GM12864 (cell line): ENCODE results near the gene LINS1.

Experiments
- DNase-seq: peaks from one replicate; pipeline ENCODE4 v3.0.0-alpha.2; 2011; ENCODE audit warnings: low read depth
- H3K4me3 ChIP-seq: 2 replicates; pipeline ENCODE4 v1.5.1; 2011; ENCODE audit warnings: mild to moderate bottlenecking, low read depth, low read length, control low read depth
- TF ChIP-seq, protein P1 (sequence below): IDR thresholded peaks from 2 replicates; pipeline ENCODE4 v1.5.1; 2011; ENCODE audit warnings: low read depth, mild to moderate bottlenecking, moderate library complexity, low read length, control low read depth, inconsistent platforms; ENCODE audit errors: missing control alignments

Gene LINS1

DNA sequence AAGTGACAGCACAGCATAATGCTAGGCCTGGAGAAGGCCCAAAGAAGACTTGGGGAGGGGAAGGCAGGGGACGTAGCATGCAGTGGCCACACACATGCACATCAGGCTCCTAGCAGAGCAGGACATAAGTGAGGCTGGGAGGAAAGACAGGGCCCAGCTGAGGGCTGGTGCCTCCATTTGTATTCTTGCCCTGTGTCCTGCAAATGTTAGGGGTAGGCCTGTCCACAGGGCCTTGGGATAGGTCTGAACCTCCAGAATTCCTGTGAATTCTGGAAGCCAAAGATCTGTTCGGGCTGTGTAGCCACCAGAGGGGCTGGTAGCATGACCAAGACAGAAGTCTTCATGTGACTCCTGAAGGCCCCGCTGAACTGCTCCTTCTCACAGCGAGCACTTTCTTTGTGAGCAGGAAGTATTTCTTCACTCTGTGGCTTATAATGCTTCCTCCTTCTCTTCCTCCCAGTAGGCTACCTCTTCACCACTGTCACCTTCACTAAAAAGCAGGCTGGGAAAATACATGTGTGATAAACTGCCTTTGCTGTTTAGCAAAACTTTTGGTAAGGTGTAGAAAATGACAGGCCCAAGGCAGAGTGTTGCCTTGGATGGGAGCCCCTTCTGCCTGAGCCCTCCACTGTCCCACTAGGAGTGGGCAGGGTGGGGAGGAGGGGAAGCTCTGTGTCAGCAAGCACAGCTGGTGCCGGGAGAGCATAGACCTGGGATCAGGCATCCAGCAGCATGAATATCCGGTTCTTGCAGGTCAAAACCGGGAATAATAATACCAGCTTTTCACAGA is 81.7 kb downstream of the LINS1 start:
- H3K4me3 ChIP-seq = no peak overlapping the region
- DNase-seq = no peak
- TF ChIP-seq, protein P1, sequence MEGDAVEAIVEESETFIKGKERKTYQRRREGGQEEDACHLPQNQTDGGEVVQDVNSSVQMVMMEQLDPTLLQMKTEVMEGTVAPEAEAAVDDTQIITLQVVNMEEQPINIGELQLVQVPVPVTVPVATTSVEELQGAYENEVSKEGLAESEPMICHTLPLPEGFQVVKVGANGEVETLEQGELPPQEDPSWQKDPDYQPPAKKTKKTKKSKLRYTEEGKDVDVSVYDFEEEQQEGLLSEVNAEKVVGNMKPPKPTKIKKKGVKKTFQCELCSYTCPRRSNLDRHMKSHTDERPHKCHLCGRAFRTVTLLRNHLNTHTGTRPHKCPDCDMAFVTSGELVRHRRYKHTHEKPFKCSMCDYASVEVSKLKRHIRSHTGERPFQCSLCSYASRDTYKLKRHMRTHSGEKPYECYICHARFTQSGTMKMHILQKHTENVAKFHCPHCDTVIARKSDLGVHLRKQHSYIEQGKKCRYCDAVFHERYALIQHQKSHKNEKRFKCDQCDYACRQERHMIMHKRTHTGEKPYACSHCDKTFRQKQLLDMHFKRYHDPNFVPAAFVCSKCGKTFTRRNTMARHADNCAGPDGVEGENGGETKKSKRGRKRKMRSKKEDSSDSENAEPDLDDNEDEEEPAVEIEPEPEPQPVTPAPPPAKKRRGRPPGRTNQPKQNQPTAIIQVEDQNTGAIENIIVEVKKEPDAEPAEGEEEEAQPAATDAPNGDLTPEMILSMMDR = no peak

DNA sequence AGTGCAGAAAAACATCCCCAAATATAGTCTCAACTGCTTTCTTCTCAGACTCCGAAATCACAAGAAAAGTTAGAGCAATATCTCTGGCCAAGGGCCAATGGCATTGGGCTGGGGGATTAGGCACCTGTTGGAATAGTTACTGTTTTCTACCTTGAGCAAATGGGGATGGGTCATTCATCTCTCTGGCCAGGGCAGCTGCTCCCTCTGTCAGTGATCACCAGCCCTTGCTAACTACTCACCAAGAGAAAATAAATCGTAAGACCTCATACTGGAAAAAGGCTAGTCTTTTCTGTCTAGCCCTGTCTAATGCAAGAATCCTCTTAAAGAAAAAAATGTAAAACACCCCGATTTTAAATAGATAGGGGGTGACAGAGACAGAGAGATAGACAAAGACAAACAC is 84.1 kb downstream of the LINS1 start:
- no peak for DNase-seq
- TF ChIP-seq, protein P1 = no peak
- H3K4me3 ChIP-seq = no peak overlapping the region
